CMK (cell line): ENCODE measurements around the gene BMP2K.
"Not testable (repeated sequence)": the region's sequence is repeated elsewhere in the genome, so short reads cannot be mapped to it uniquely, and the experiment has no call there.

Source experiments
- DNase-seq: peaks from one replicate; pipeline ENCODE4 v3.0.0-alpha.2; 2010; ENCODE audit warnings: low read depth

Gene BMP2K

GRCh38 chr4:78795594-78796416 lies 19.7 kb downstream of the BMP2K start:
- not testable (repeated sequence) for DNase-seq

GRCh38 chr4:78796526-78796925 lies 20.4 kb downstream of the BMP2K start:
- no peak for DNase-seq

GRCh38 chr4:78797777-78798284 lies 21.7 kb downstream of the BMP2K start:
- DNase-seq = no peak

- DNase-seq = no peak
These were observed 23.7 kb downstream of the BMP2K start for GRCh38 chr4:78799551-78800495.

- DNase-seq = no peak
These were observed 24.8 kb downstream of the BMP2K start for GRCh38 chr4:78800965-78801364.

- no peak for DNase-seq
These were observed 27.8 kb downstream of the BMP2K start for GRCh38 chr4:78803983-78804382.

- no peak for DNase-seq
These were observed 30.9 kb downstream of the BMP2K start for GRCh38 chr4:78806943-78807460.

- no peak for DNase-seq
These were observed 33.1 kb downstream of the BMP2K start for GRCh38 chr4:78809295-78809694.

GRCh38 chr4:78809928-78810835 lies 34.0 kb downstream of the BMP2K start:
- DNase-seq = no peak

GRCh38 chr4:78811034-78811433 lies 34.9 kb downstream of the BMP2K start:
- no peak for DNase-seq

- no peak for DNase-seq
These were observed 42.5 kb downstream of the BMP2K start for GRCh38 chr4:78818530-78819079.

GRCh38 chr4:78824001-78824400 lies 47.9 kb downstream of the BMP2K start:
- DNase-seq = no peak

GRCh38 chr4:78827191-78827590 lies 51.0 kb downstream of the BMP2K start:
- DNase-seq = no peak

GRCh38 chr4:78829296-78829695 lies 53.1 kb downstream of the BMP2K start:
- DNase-seq = no peak

- DNase-seq = not testable (repeated sequence)
These were observed 63.5 kb downstream of the BMP2K start for GRCh38 chr4:78839676-78840075.

GRCh38 chr4:78840286-78840685 lies 64.1 kb downstream of the BMP2K start:
- DNase-seq = not testable (repeated sequence)

GRCh38 chr4:78845472-78845871 lies 69.3 kb downstream of the BMP2K start:
- DNase-seq = no peak

- DNase-seq = no peak
These were observed 70.1 kb downstream of the BMP2K start for GRCh38 chr4:78846258-78846657.

GRCh38 chr4:78862314-78862737 lies 86.2 kb downstream of the BMP2K start:
- DNase-seq = no peak

GRCh38 chr4:78863254-78863869 lies 87.2 kb downstream of the BMP2K start:
- no peak for DNase-seq

- DNase-seq = no peak
These were observed 87.8 kb downstream of the BMP2K start for GRCh38 chr4:78863991-78864390.
